SK-N-SH (cell line): Measurements from ENCODE around the gene TMED8. TPM values are rescaled to one million over a fixed set of nuclear protein-coding genes. Genes with fewer than 3 reads are reported as not detected.

Experiments used
- CTCF ChIA-PET: fragments of 300-600, 350-600 bp; formaldehyde crosslinking; extraction: SDS; loops from one replicate; lab custom pipeline; 2021; lab: Yijun Ruan, JAX
- POLR2A ChIA-PET: fragments of 350-600 bp; sonication (Branson Sonifier 250); formaldehyde crosslinking; extraction: SDS; loops from one replicate; lab custom pipeline; 2020; ENCODE audit warnings: antibody characterized with exemption, inconsistent platforms; lab: Yijun Ruan, JAX
- DNase-seq: peaks from one replicate; pipeline ENCODE4 v3.0.0; 2012
- H2AFZ ChIP-seq: fragments of 200-600 bp; sonication (generic); 2 replicates; pipeline ENCODE4 v1.8.1; 2016; ENCODE audit warnings: antibody characterized with exemption, mild to moderate bottlenecking, low read depth
- H3F3A ChIP-seq: fragments of 200-600 bp; sonication (generic); replicated peaks from 2 replicates; pipeline ENCODE3; 2016; ENCODE audit warnings: antibody characterized with exemption, mild to moderate bottlenecking; ENCODE audit not compliant: insufficient read depth
- H3K27ac ChIP-seq, 2 experiments: fragments of 200-500 bp in 1 of 2; fragments of 200-600 bp in 1 of 2; sonication (Bioruptor generic) in 1 of 2; sonication (generic), shearing (Covaris generic) in 1 of 2; 2 replicates each; pipeline versions ENCODE4 v1.5.1 to v1.6.1; 2014 to 2016; ENCODE audit warnings: low read depth in 2 of 2, inconsistent platforms in 1 of 2, low read length in 1 of 2, mild to moderate bottlenecking in 1 of 2, mixed read lengths in 1 of 2
- H3K27me3 ChIP-seq: fragments of 200-600 bp; sonication (generic), shearing (Covaris generic); 2 replicates; pipeline ENCODE4 v1.6.1; 2016; ENCODE audit warnings: mixed run types; ENCODE audit not compliant: insufficient read depth
- H3K36me3 ChIP-seq, 2 experiments: fragments of 200-500 bp in 1 of 2; fragments of 200-600 bp in 1 of 2; sonication (Bioruptor generic) in 1 of 2; sonication (generic) in 1 of 2; replicated peaks in 1 of 2; 2 replicates each; pipeline versions ENCODE3 to v1.5.1; 2014 to 2016; ENCODE audit warnings: low read length in 1 of 2, mild to moderate bottlenecking in 1 of 2; ENCODE audit not compliant: insufficient read depth in 2 of 2, control insufficient read depth in 1 of 2
- H3K4me1 ChIP-seq, 2 experiments: fragments of 200-500 bp in 1 of 2; fragments of 200-600 bp in 1 of 2; sonication (Bioruptor generic) in 1 of 2; sonication (generic), shearing (Covaris generic) in 1 of 2; 2 replicates each; pipeline versions ENCODE4 v1.5.1 to v1.6.1; 2014 to 2016; ENCODE audit warnings: low read depth in 1 of 2, low read length in 1 of 2, mixed run types in 1 of 2; ENCODE audit not compliant: insufficient read depth in 2 of 2, control insufficient read depth in 1 of 2
- H3K4me2 ChIP-seq: fragments of 200-600 bp; sonication (generic), shearing (Covaris generic); 2 replicates; pipeline ENCODE4 v1.6.1; 2017; ENCODE audit warnings: mixed run types
- H3K4me3 ChIP-seq, 2 experiments: fragments of 200-500 bp in 1 of 2; fragments of 200-600 bp in 1 of 2; sonication (Bioruptor generic) in 1 of 2; sonication (generic), shearing (Covaris generic) in 1 of 2; 2 replicates each; pipeline versions ENCODE4 v1.5.1 to v1.8.1; 2014 to 2016; ENCODE audit warnings: low read depth in 2 of 2, inconsistent platforms in 1 of 2, low read length in 1 of 2, mild to moderate bottlenecking in 1 of 2, mixed read lengths in 1 of 2, moderate library complexity in 1 of 2
- H3K79me2 ChIP-seq: fragments of 200-600 bp; sonication (generic); 2 replicates; pipeline ENCODE4 v1.8.1; 2017; ENCODE audit warnings: mild to moderate bottlenecking; ENCODE audit not compliant: insufficient read depth
- H3K9ac ChIP-seq: fragments of 200-600 bp; sonication (generic); 2 replicates; pipeline ENCODE4 v1.6.1; 2017; ENCODE audit warnings: mixed run types
- H3K9me2 ChIP-seq: fragments of 200-600 bp; sonication (generic); 2 replicates; pipeline ENCODE4 v1.6.1; 2017; ENCODE audit warnings: mixed run types
- H3K9me3 ChIP-seq: fragments of 200-600 bp; sonication (generic); 2 replicates; pipeline ENCODE4 v1.6.1; 2017; ENCODE audit warnings: mixed run types, mild to moderate bottlenecking, moderate library complexity
- H4K20me1 ChIP-seq: fragments of 200-600 bp; sonication (generic); 2 replicates; pipeline ENCODE4 v1.6.1; 2017; ENCODE audit warnings: mild to moderate bottlenecking, mixed run types; ENCODE audit not compliant: insufficient read depth
- GATA2 ChIP-seq: sonication (generic); formaldehyde crosslinking; IDR thresholded peaks from 2 replicates; pipeline ENCODE4 v1.5.0; 2020; ENCODE audit warnings: mild to moderate bottlenecking, missing genetic modification reagents
- MXI1 ChIP-seq: IDR thresholded peaks from 2 replicates; pipeline ENCODE4 v1.6.1; 2012; ENCODE audit warnings: mild to moderate bottlenecking, low read depth, low read length, improper control_type of control experiment
- NFIC ChIP-seq: IDR thresholded peaks from 2 replicates; pipeline ENCODE4 v1.4.0; 2012; ENCODE audit warnings: borderline replicate concordance
- RCOR1 ChIP-seq: fragments of 150-350 bp; IDR thresholded peaks from 2 replicates; pipeline ENCODE4 v1.6.1; 2017; ENCODE audit warnings: antibody characterized with exemption, low read length
- RFX5 ChIP-seq: IDR thresholded peaks from 2 replicates; pipeline ENCODE4 v1.6.1; 2012; ENCODE audit warnings: mild to moderate bottlenecking, improper control_type of control experiment, low read length
- TCF12 ChIP-seq: IDR thresholded peaks from 2 replicates; pipeline ENCODE4 v1.4.0; 2012
- WGBS: methylation state at CpG from one replicate; pipeline ENCODE4 v1.1.6; 2017; ENCODE audit warnings: low lambda C conversion rate; 5-methylcytosine and 5-hydroxymethylcytosine counted together
- polyA plus RNA-seq, 3 experiments: library from polyadenylated mRNA; depleted of rRNA; stranded (reverse); fragments of >200 nt; gene quantifications; 2 replicates each; pipeline ENCODE4 v1.2.3, GENCODE V29; 2012
- TF ChIP-seq, protein P1 (sequence below): fragments of 150-350 bp; IDR thresholded peaks from 2 replicates; pipeline ENCODE4 v1.6.1; 2016; ENCODE audit warnings: mild to moderate bottlenecking, low read depth, low read length

Gene TMED8
- polyA plus RNA-seq, 1 of the 3 experiments (the other 2 are of a cell fraction): 2.3 TPM

DNA sequence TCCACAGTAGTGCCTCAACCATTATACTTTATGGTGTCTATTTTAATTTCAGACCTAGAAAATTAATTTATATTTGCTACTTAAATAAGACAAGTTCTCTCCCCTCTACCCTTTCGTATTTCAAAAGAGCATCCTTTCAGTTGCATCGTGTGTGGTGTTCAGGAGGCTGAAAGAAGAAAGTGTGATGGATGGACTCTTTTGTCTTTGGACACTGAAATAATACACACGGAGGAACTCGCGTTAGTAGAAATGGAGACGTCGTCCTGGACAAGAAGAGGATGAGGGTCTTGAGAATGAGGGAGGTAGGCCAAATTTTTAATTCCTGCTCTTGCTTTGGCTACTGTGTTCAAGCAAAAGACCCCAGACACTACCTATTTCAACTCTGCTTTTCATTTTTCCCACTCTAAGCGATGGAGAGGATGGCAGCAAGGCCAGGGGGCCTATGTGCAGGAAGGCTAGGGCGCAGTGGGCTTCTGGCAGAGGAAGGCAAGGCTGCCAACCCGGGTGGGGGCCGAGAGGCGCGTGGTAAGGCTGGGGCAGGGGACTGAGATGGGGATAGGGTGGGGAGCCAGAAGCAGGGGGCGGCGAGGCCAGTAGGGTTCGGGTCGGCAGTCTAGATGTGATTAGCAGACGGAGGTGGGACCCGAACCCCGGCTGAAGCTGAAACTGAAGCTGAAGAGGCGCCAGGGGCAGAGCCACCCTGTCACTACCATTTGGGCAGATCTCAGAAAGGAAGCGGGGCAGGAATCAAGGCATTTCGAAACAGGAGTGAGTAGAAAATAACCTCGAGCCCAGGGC lies 722 bp downstream of the TMED8 start:
- Histone ChIP-seq H3K9me3 (no peaks in the 10 kb centered on the region), H3K9me2 (no peaks in the 10 kb centered on the region), H3K27me3 (no peaks in the 10 kb centered on the region), H3K9ac (peak overlapping the region; percentile 87), H3K4me1 (peaks cover 4 to 11% of the 10 kb centered on the region in 2 experiments; a peak in 3 of 4 replicates), H3K4me3 (peak overlapping the region; percentile 95 to 98), H2AFZ (peak overlapping the region; percentile 96), H3K4me2 (peak overlapping the region; percentile 90), H3K79me2 (peaks cover 36% of the 10 kb centered on the region; the same call in 1 of the 2 replicates), H3K36me3 (no peaks in the 10 kb centered on the region), H3K27ac (peak overlapping the region; percentile 97 to 99), H3F3A (no peaks in the 10 kb centered on the region), H4K20me1 (no peaks in the 10 kb centered on the region)
- TF ChIP-seq TCF12 (no peak), RCOR1 (no peak), MXI1 (0 out of 2 replicates have a peak, but pooled peaks have one; percentile 23), GATA2 (CRISPR knock-in tag) (no peak)
- ChIA-PET CTCF (interaction anchor here (0.6 to 1.3 kb wide), 6 partner anchors 11 to 224 kb away, joined by 3 to 5 read pairs (median 4); partner anchors contain the start of gene AHSA1), POLR2A (interaction anchor here (1.0 to 2.2 kb wide), 6 partner anchors 19 to 332 kb away, joined by 3 to 10 read pairs (median 3); partner anchors contain the start of genes AHSA1, GSTZ1, POMT2 and VIPAS39)
- 24% methylated on average over 23 of the region's 24 CpGs for WGBS
- peak; percentile 69 for DNase-seq

- ChIA-PET POLR2A (no interaction called here), CTCF (interaction anchor here (0.6 to 1.0 kb wide), 3 partner anchors 13 to 82 kb away, joined by 3 to 5 read pairs (median 4); partner anchors contain the start of gene AHSA1)
- no peaks in the 10 kb centered on the region for H3K9me3 ChIP-seq
- no peaks in the 10 kb centered on the region for H3K9me2 ChIP-seq
- peaks cover 4 to 11% of the 10 kb centered on the region in 2 experiments; a peak in 3 of 4 replicates for H3K4me1 ChIP-seq
- H3K4me2 ChIP-seq: peak overlapping the region; percentile 90
- no peaks in the 10 kb centered on the region for H4K20me1 ChIP-seq
- no peaks in the 10 kb centered on the region for H3K36me3 ChIP-seq
- no peaks in the 10 kb centered on the region for H3K27me3 ChIP-seq
- H3K27ac ChIP-seq: peak overlapping the region in 1 of 2 experiments; percentile 99; a peak in 2 of 4 replicates
- H3F3A ChIP-seq: no peaks in the 10 kb centered on the region
- TF ChIP-seq NFIC: no peak
- no peak for TF ChIP-seq RFX5
- TF ChIP-seq, protein P1, sequence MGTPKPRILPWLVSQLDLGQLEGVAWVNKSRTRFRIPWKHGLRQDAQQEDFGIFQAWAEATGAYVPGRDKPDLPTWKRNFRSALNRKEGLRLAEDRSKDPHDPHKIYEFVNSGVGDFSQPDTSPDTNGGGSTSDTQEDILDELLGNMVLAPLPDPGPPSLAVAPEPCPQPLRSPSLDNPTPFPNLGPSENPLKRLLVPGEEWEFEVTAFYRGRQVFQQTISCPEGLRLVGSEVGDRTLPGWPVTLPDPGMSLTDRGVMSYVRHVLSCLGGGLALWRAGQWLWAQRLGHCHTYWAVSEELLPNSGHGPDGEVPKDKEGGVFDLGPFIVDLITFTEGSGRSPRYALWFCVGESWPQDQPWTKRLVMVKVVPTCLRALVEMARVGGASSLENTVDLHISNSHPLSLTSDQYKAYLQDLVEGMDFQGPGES: no peak
- TF ChIP-seq GATA2 (CRISPR knock-in tag): no peak
- peaks cover 43% of the 10 kb centered on the region; the same call in 1 of the 2 replicates for H3K79me2 ChIP-seq
- H3K4me3 ChIP-seq: peak overlapping the region; percentile 95 to 98; a peak in 2 of 4 replicates
- H3K9ac ChIP-seq: peak overlapping the region; percentile 87; the same call in 1 of the 2 replicates
- 85% methylated on average over 9 of the region's 9 CpGs for WGBS
- DNase-seq: no peak
- peak overlapping the region; percentile 96; the same call in 1 of the 2 replicates for H2AFZ ChIP-seq
These were observed 1.5 kb downstream of the TMED8 start for GRCh38 chr14:77375164-77375950.
